Immature natural killer cell (primary cell): ENCODE data around the gene UQCR11. TPM values are rescaled to one million over a fixed set of nuclear protein-coding genes. Genes with fewer than 3 reads are reported as not detected.
A peak's percentile ranks its signal among the peaks of the same experiment; 100 is the strongest.

Source experiments
- DNase-seq, 3 donors: peaks; one replicate each; pipeline ENCODE4 v3.0.0; 2022; ENCODE audit warnings: mixed read lengths in 1 of 3
- H3K27ac Mint-ChIP-seq, 6 donors: one replicate each; pipeline ENCODE4 v1.8.0; 2020; ENCODE audit warnings: mixed read lengths in 6 of 6, mild to moderate bottlenecking in 5 of 6, inconsistent platforms in 4 of 6, moderate library complexity in 3 of 6
- H3K27me3 Mint-ChIP-seq, 3 donors: one replicate each; pipeline ENCODE4 v1.8.0; 2020 to 2021; ENCODE audit warnings: low read depth in 3 of 3, mild to moderate bottlenecking in 3 of 3, mixed read lengths in 3 of 3, moderate library complexity in 3 of 3, inconsistent platforms in 1 of 3
- H3K36me3 Mint-ChIP-seq, 3 donors: one replicate each; pipeline ENCODE4 v1.8.0; 2020; ENCODE audit warnings: mixed read lengths in 3 of 3, inconsistent platforms in 2 of 3, mild to moderate bottlenecking in 2 of 3
- H3K4me1 Mint-ChIP-seq, 2 donors: one replicate each; pipeline ENCODE4 v1.8.0; 2020; ENCODE audit warnings: inconsistent platforms in 2 of 2, mild to moderate bottlenecking in 2 of 2, mixed read lengths in 2 of 2, moderate library complexity in 1 of 2
- H3K4me3 Mint-ChIP-seq, 5 donors: one replicate each; pipeline ENCODE4 v1.8.0; 2020; ENCODE audit warnings: mild to moderate bottlenecking in 5 of 5, mixed read lengths in 5 of 5, inconsistent platforms in 3 of 5, moderate library complexity in 3 of 5
- H3K9me3 Mint-ChIP-seq, 6 donors: one replicate each; pipeline ENCODE4 v1.8.0; 2020; ENCODE audit warnings: mild to moderate bottlenecking in 6 of 6, mixed read lengths in 6 of 6, inconsistent platforms in 4 of 6, moderate library complexity in 3 of 6
- polyA plus RNA-seq, 3 donors: library from polyadenylated mRNA; unstranded; fragments of 300-500 nt; fragmentation: Illumina TruSeq; gene quantifications; one replicate each; pipeline ENCODE4 v1.2.3, GENCODE V29; 2021

The UQCR11 gene
- polyA plus RNA-seq, 3 donors from 2014 or later = 572 to 1,041 (median 633) TPM

- Mint-ChIP-seq H3K9me3 (no peaks in the 10 kb centered on the region), H3K27me3 (peaks cover 0 to 1% (median 1%) of the 10 kb centered on the region in 3 donors), H3K4me1 (peaks cover 0 to 2% of the 10 kb centered on the region in 2 donors), H3K36me3 (no peaks in the 10 kb centered on the region), H3K4me3 (no peak overlapping the region), H3K27ac (no peak overlapping the region)
- no peak for DNase-seq
Measured at GRCh38 chr19:1554968-1555367, 50.3 kb downstream of the UQCR11 start.

- DNase-seq = no peak
- H3K27me3 Mint-ChIP-seq = peaks cover 1 to 2% (median 1%) of the 10 kb centered on the region in 3 donors
- no peaks in the 10 kb centered on the region for H3K9me3 Mint-ChIP-seq
- H3K36me3 Mint-ChIP-seq = no peaks in the 10 kb centered on the region
- no peak overlapping the region for H3K27ac Mint-ChIP-seq
- H3K4me3 Mint-ChIP-seq = no peak overlapping the region
- no peaks in the 10 kb centered on the region for H3K4me1 Mint-ChIP-seq
Measured at GRCh38 chr19:1553415-1553814, 51.8 kb downstream of the UQCR11 start.

GRCh38 chr19:1551068-1552040 is 53.9 kb downstream of the UQCR11 start:
- H3K27me3 Mint-ChIP-seq = peaks cover 0 to 2% (median 2%) of the 10 kb centered on the region in 3 donors

GRCh38 chr19:1549332-1549945 is 55.8 kb downstream of the UQCR11 start:
- peaks cover 2 to 11% (median 4%) of the 10 kb centered on the region in 3 donors for H3K27me3 Mint-ChIP-seq
- H3K36me3 Mint-ChIP-seq = no peaks in the 10 kb centered on the region

More at GRCh38 chr19:1551068-1552040, 53.9 kb downstream of the UQCR11 start:
- Mint-ChIP-seq H3K4me1 (no peaks in the 10 kb centered on the region), H3K27ac (peak overlapping the region in 1 of 6 donors; percentile 61), H3K4me3 (no peak overlapping the region), H3K9me3 (no peaks in the 10 kb centered on the region), H3K36me3 (no peaks in the 10 kb centered on the region)
- DNase-seq = no peak

More at GRCh38 chr19:1549332-1549945, 55.8 kb downstream of the UQCR11 start:
- Mint-ChIP-seq H3K4me1 (peaks cover 0 to 2% of the 10 kb centered on the region in 2 donors), H3K4me3 (no peak overlapping the region), H3K27ac (no peak overlapping the region), H3K9me3 (no peaks in the 10 kb centered on the region)
- DNase-seq = no peak

Other genes with a start within 250 kb of the UQCR11 start
- gene NDUFS7, start 221.6 kb downstream of the UQCR11 start, polyA plus RNA-seq = 100 to 1,000 TPM; 209 to 227 (median 213) TPM
- 10 to 100 TPM in 2 of 3 donors, 1 to 10 TPM in 1; 7.9 to 16.5 (median 10.5) TPM for gene GAMT, start 203.9 kb downstream of the UQCR11 start, polyA plus RNA-seq
- gene DAZAP1, start 197.9 kb downstream of the UQCR11 start, polyA plus RNA-seq = 10 to 100 TPM in 1 of 3 donors, 1 to 10 TPM in 2; 4.3 to 10.3 (median 8.0) TPM
- gene RPS15, start 167.1 kb downstream of the UQCR11 start, polyA plus RNA-seq = 1,000 to 10,000 TPM; 1,383 to 2,244 (median 1,622) TPM
- under 1 TPM in 1 of 3 donors, not detected in 2; 0.06 TPM for gene APC2, start 155.3 kb downstream of the UQCR11 start, polyA plus RNA-seq
- gene C19orf25, start 126.2 kb downstream of the UQCR11 start, polyA plus RNA-seq = 10 to 100 TPM; 57.4 to 61.6 (median 61.2) TPM
- under 1 TPM in 2 of 3 donors, not detected in 1; 0.25 to 0.33 TPM for gene PCSK4, start 115.1 kb downstream of the UQCR11 start, polyA plus RNA-seq
- gene REEP6, start 114.3 kb downstream of the UQCR11 start, polyA plus RNA-seq = 1 to 10 TPM; 4.0 to 7.1 (median 6.4) TPM
- gene ADAMTSL5, start 92.4 kb downstream of the UQCR11 start, polyA plus RNA-seq = under 1 TPM in 1 of 3 donors, not detected in 2; 0.43 TPM
- gene PLK5, start 81.4 kb downstream of the UQCR11 start, polyA plus RNA-seq = not detected
- under 1 TPM in 1 of 3 donors, not detected in 2; 0.21 TPM for gene MEX3D, start 37.1 kb downstream of the UQCR11 start, polyA plus RNA-seq
- 10 to 100 TPM in 1 of 3 donors, 1 to 10 TPM in 2; 4.8 to 13.8 (median 6.9) TPM for gene MBD3, start 12.6 kb downstream of the UQCR11 start, polyA plus RNA-seq
- 1 to 10 TPM; 1.9 to 6.3 (median 6.0) TPM for gene TCF3, start 47.2 kb upstream of the UQCR11 start, polyA plus RNA-seq
- gene ONECUT3, start 148.0 kb upstream of the UQCR11 start, polyA plus RNA-seq = not detected
- gene ATP8B3, start 206.8 kb upstream of the UQCR11 start, polyA plus RNA-seq = 1 to 10 TPM; 1.7 to 3.3 (median 3.1) TPM
- gene REXO1, start 243.0 kb upstream of the UQCR11 start, polyA plus RNA-seq = 10 to 100 TPM in 1 of 3 donors, 1 to 10 TPM in 1, under 1 TPM in 1; 0.63 to 13.0 (median 4.5) TPM